GM12878 (cell line): ENCODE data around the gene CHD9. TPM values are rescaled to one million over a fixed set of nuclear protein-coding genes. Genes with fewer than 3 reads are reported as not detected.

Source experiments
- CHD1 ChIP-seq: IDR thresholded peaks from 2 replicates; pipeline ENCODE4 v1.6.1; 2012; ENCODE audit warnings: low read depth, low read length, improper control_type of control experiment
- CREM ChIP-seq: IDR thresholded peaks from 2 replicates; pipeline ENCODE4 v1.6.1; 2014; ENCODE audit warnings: antibody characterized with exemption, low read depth
- HDGF ChIP-seq: fragments of 450-650 bp; IDR thresholded peaks from 2 replicates; pipeline ENCODE4 v1.6.1; 2016; ENCODE audit warnings: antibody characterized with exemption
- HSF1 ChIP-seq: fragments of 150-350 bp; IDR thresholded peaks from 2 replicates; pipeline ENCODE4 v1.6.1; 2014; ENCODE audit warnings: mild to moderate bottlenecking, low read depth, low read length
- IRF3 ChIP-seq: fragments of 450-650 bp; IDR thresholded peaks from 2 replicates; pipeline ENCODE4 v1.6.1; 2014; ENCODE audit warnings: mild to moderate bottlenecking
- IRF5 ChIP-seq: fragments of 450-650 bp; IDR thresholded peaks from 2 replicates; pipeline ENCODE4 v1.6.1; 2017; ENCODE audit warnings: borderline replicate concordance
- JUNB ChIP-seq: IDR thresholded peaks from 2 replicates; pipeline ENCODE4 v1.6.1; 2016; ENCODE audit warnings: antibody characterized with exemption, mild to moderate bottlenecking
- MTA2 ChIP-seq: fragments of 450-650 bp; IDR thresholded peaks from 2 replicates; pipeline ENCODE4 v1.6.1; 2016; ENCODE audit warnings: low read depth, mild to moderate bottlenecking, moderate library complexity
- NBN ChIP-seq: fragments of 450-650 bp; IDR thresholded peaks from 2 replicates; pipeline ENCODE4 v1.6.1; 2016
- NR2F1 ChIP-seq: fragments of 450-650 bp; conservative IDR thresholded peaks from 2 replicates; pipeline ENCODE4 v1.6.1; 2017; ENCODE audit warnings: mild to moderate bottlenecking
- PAX8 ChIP-seq: fragments of 450-650 bp; IDR thresholded peaks from 2 replicates; pipeline ENCODE4 v1.6.1; 2017; ENCODE audit warnings: mild to moderate bottlenecking, moderate library complexity
- POLR2AphosphoS2 ChIP-seq: IDR thresholded peaks from 2 replicates; pipeline ENCODE4 v1.6.1; 2011; ENCODE audit warnings: low read depth, mild to moderate bottlenecking, low read length, improper control_type of control experiment, moderate library complexity
- RB1 ChIP-seq: fragments of 450-650 bp; formaldehyde crosslinking; IDR thresholded peaks from 2 replicates; pipeline ENCODE4 v1.6.1; 2017; ENCODE audit warnings: mild to moderate bottlenecking, borderline replicate concordance
- RFX5 ChIP-seq: IDR thresholded peaks from 2 replicates; pipeline ENCODE4 v1.6.1; 2011; ENCODE audit warnings: low read depth, low read length, improper control_type of control experiment
- SKIL ChIP-seq: fragments of 450-650 bp; IDR thresholded peaks from 2 replicates; pipeline ENCODE4 v1.6.1; 2017; ENCODE audit warnings: mild to moderate bottlenecking, low read depth, inconsistent platforms; ENCODE audit not compliant: poor library complexity, severe bottlenecking
- SMC3 ChIP-seq: IDR thresholded peaks from 2 replicates; pipeline ENCODE4 v1.6.1; 2011; ENCODE audit warnings: low read length, improper control_type of control experiment, borderline replicate concordance
- TCF3 ChIP-seq: IDR thresholded peaks from 2 replicates; pipeline ENCODE4 v1.6.1; 2012; ENCODE audit warnings: low read depth, mild to moderate bottlenecking, low read length, borderline replicate concordance; ENCODE audit not compliant: insufficient read depth
- ZBTB40 ChIP-seq: fragments of 450-650 bp; IDR thresholded peaks from 2 replicates; pipeline ENCODE4 v1.6.1; 2016; ENCODE audit warnings: mild to moderate bottlenecking, moderate library complexity, borderline replicate concordance
- ZNF207 ChIP-seq: fragments of 450-650 bp; IDR thresholded peaks from 2 replicates; pipeline ENCODE4 v1.6.1; 2014; ENCODE audit warnings: antibody characterized with exemption, mild to moderate bottlenecking, borderline replicate concordance
- polyA plus RNA-seq, 11 experiments: library from polyadenylated mRNA; depleted of rRNA in 4 of 11; unstranded in 6 of 11; stranded (reverse) in 5 of 11; fragments of >200 nt; fragmentation: Nextera tagmentation in 4 of 11; fragmentation: Illumina TruSeq in 1 of 11; extraction: Ambion mirVana in 4 of 11; extraction: Trizol in 1 of 11; gene quantifications; 1 replicate in 1 of 11; 2 replicates in 10 of 11; pipeline versions ENCODE4 v1.2.1 to v1.2.3, GENCODE V29; 2011 to 2016; ENCODE audit warnings: inconsistent platforms in 2 of 11, missing spikeins in 2 of 11, low read depth in 1 of 11
- total RNA-seq, 4 experiments: library from RNA; depleted of rRNA in 3 of 4; stranded (reverse); fragments of >200 nt in 3 of 4; fragmentation: Illumina TruSeq in 1 of 4; extraction: Trizol in 1 of 4; gene quantifications; 2 replicates each; pipeline versions ENCODE4 v1.2.1 to v1.2.3, GENCODE V29; 2013 to 2021

Gene CHD9
- total and polyA plus RNA-seq, 10 of the 15 experiments (the other 5 are each of a cell fraction or from before 2014, with no cell fraction given) = 29.2 to 95.7 (median 54.3) TPM

- no peak for TF ChIP-seq ZBTB40
- no peak for TF ChIP-seq MTA2
- TF ChIP-seq NR2F1 = peak; percentile 97
- peak; percentile 60; the same call in 1 of the 2 replicates for TF ChIP-seq RB1
- no peak for TF ChIP-seq IRF5
- no peak for TF ChIP-seq PAX8
- 0 out of 2 replicates have a peak, but pooled peaks have one; percentile 13 for TF ChIP-seq HSF1
- 0 out of 2 replicates have a peak, but pooled peaks have one; percentile 13 for TF ChIP-seq TCF3
- TF ChIP-seq SMC3 = peak; percentile 45; the same call in 1 of the 2 replicates
- no peak for TF ChIP-seq CHD1
- TF ChIP-seq NBN = 0 out of 2 replicates have a peak, but pooled peaks have one; percentile 30
- TF ChIP-seq SKIL = no peak
- 0 out of 2 replicates have a peak, but pooled peaks have one; percentile 24 for TF ChIP-seq RFX5
- TF ChIP-seq JUNB = no peak
- TF ChIP-seq CREM = 0 out of 2 replicates have a peak, but pooled peaks have one; percentile 15
- 0 out of 2 replicates have a peak, but pooled peaks have one; percentile 60 for TF ChIP-seq HDGF
- peak; percentile 92; the same call in 1 of the 2 replicates for TF ChIP-seq ZNF207
- TF ChIP-seq POLR2AphosphoS2 = peak; percentile 87
- TF ChIP-seq IRF3 = peak; percentile 82
These were observed 75.6 kb downstream of the CHD9 start (continued) for GRCh38 chr16:53130159-53131049.
